Measurements from ENCODE around the gene PNMA6A.
"Not testable (repeated sequence)": the region's sequence is repeated elsewhere in the genome, so short reads cannot be mapped to it uniquely, and the experiment has no call there.

PNMA6A gene

GRCh38 chrX:153077437-153078135 is 5.3 kb downstream of the PNMA6A start:
- not testable (repeated sequence) for H3K36me3 ChIP-seq (ENCODE audit: insufficient read depth, low read length); H3K27ac ChIP-seq (ENCODE audit: low read depth, low read length); H3K4me3 ChIP-seq (ENCODE audit: low read depth in 1 of 2, low read length in 2 of 2); H3K4me1 ChIP-seq (ENCODE audit: insufficient read depth, low read length); H3K27me3 ChIP-seq (ENCODE audit: control insufficient read depth in 1 of 2, insufficient read depth in 2 of 2, low read length in 2 of 2); H3K9ac ChIP-seq (ENCODE audit: low read length); H3K9me3 ChIP-seq (ENCODE audit: low read length)

DNA sequence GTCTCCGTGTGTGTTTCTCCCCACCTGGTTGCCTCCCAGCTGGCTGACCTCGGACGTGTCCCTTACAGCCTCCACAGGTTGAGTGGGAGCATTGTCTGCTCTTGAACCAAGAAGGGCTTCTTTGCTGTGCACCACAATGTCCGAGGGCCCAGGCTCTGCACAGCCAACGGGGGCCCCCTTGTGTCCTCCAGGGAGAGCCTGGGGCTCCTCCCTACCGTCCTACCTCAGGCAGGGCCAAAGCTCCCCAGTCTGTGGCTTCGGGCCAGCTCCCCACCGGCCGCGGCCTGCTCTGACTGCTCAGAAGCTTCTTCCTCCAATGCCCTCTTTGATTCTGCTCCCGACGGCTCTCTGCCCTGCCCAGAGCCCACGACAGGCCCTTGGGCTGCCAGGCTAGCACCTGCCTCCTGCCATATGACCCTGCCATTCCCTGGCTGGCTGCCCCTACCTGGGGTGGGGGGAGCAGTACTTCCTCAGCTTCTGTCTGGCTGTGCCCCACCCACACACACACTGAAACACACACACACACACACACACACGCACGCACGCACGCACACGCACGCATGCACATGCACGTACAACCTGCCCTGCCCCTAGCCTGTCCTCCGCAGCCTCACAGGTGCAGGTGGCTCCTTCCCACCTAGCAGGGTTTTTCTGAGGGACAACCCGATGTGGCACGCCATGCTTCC is 11.1 kb downstream of the PNMA6A start:
- not testable (repeated sequence) for H3K9ac ChIP-seq (ENCODE audit: low read length); H3K36me3 ChIP-seq (ENCODE audit: insufficient read depth, low read length); H3K4me1 ChIP-seq (ENCODE audit: insufficient read depth, low read length); H3K9me3 ChIP-seq (ENCODE audit: low read length); H3K27ac ChIP-seq (ENCODE audit: low read depth, low read length); H3K27me3 ChIP-seq (ENCODE audit: control insufficient read depth in 1 of 2, insufficient read depth in 2 of 2, low read length in 2 of 2); H3K4me3 ChIP-seq (ENCODE audit: low read depth in 1 of 2, low read length in 2 of 2)

DNA sequence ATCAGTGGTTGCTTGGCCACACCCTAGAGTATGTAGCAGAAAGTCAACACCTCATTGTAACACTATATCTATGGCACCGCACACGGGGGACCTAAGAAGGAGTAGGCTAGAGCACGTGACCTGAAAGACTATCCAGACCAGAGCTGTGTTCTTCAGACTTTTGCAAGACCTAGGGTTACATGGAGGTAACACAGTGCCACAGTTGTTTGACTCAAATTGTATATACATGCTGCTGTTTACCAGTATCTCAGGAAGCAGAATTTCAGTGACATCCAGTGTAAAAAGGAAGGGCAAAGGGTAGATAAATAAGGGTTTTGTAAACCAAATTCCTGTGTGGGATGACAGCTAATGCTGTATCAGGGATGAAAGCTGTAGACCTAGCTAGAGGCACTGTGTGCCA is 30.2 kb downstream of the PNMA6A start:
- Histone ChIP-seq H3K4me1 (ENCODE audit: insufficient read depth, low read length) (no peaks in the 10 kb centered on the region), H3K9me3 (ENCODE audit: low read length) (peaks cover 6% of the 10 kb centered on the region), H3K27ac (ENCODE audit: low read depth, low read length) (no peak overlapping the region), H3K4me3 (ENCODE audit: low read depth in 1 of 2, low read length in 2 of 2) (no peak overlapping the region), H3K9ac (ENCODE audit: low read length) (no peak overlapping the region), H3K36me3 (ENCODE audit: insufficient read depth, low read length) (no peaks in the 10 kb centered on the region), H3K27me3 (ENCODE audit: control insufficient read depth in 1 of 2, insufficient read depth in 2 of 2, low read length in 2 of 2) (no peaks in the 10 kb centered on the region)

DNA sequence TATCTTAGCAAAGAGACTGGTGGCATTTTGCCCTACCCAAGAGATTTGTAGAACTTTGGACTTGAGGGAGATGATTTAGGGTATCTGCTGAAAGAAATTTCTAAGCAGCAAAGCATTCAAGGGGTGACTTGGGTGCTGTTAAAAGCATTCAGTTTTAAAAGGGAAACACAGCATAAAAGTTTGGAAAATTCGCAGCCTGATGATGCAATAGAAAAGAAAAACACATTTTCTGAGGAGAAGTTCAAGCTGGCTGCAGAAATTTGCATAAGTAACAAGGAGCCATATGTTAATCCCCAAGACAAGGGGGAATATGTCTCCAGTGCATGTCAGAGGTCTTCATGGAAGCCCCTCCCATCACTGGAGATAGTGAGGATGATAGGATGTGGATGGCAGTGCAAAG is 32.7 kb downstream of the PNMA6A start:
- H3K9ac ChIP-seq (ENCODE audit: low read length); H3K27ac ChIP-seq (ENCODE audit: low read depth, low read length); H3K27me3 ChIP-seq (ENCODE audit: control insufficient read depth in 1 of 2, insufficient read depth in 2 of 2, low read length in 2 of 2); H3K4me1 ChIP-seq (ENCODE audit: insufficient read depth, low read length); H3K36me3 ChIP-seq (ENCODE audit: insufficient read depth, low read length); H3K4me3 ChIP-seq (ENCODE audit: low read depth in 1 of 2, low read length in 2 of 2); H3K9me3 ChIP-seq (ENCODE audit: low read length): not testable (repeated sequence)

- not testable (repeated sequence) for H3K27ac ChIP-seq (ENCODE audit: low read depth, low read length); H3K9ac ChIP-seq (ENCODE audit: low read length); H3K4me1 ChIP-seq (ENCODE audit: insufficient read depth, low read length); H3K4me3 ChIP-seq (ENCODE audit: low read depth in 1 of 2, low read length in 2 of 2); H3K27me3 ChIP-seq (ENCODE audit: control insufficient read depth in 1 of 2, insufficient read depth in 2 of 2, low read length in 2 of 2); H3K9me3 ChIP-seq (ENCODE audit: low read length); H3K36me3 ChIP-seq (ENCODE audit: insufficient read depth, low read length)
Observed at GRCh38 chrX:153106092-153106801, 34.0 kb downstream of the PNMA6A start.

GRCh38 chrX:153110735-153111134 is 38.5 kb downstream of the PNMA6A start:
- not testable (repeated sequence) for H3K27ac ChIP-seq (ENCODE audit: low read depth, low read length); H3K9me3 ChIP-seq (ENCODE audit: low read length); H3K36me3 ChIP-seq (ENCODE audit: insufficient read depth, low read length); H3K4me1 ChIP-seq (ENCODE audit: insufficient read depth, low read length); H3K27me3 ChIP-seq (ENCODE audit: control insufficient read depth in 1 of 2, insufficient read depth in 2 of 2, low read length in 2 of 2); H3K4me3 ChIP-seq (ENCODE audit: low read depth in 1 of 2, low read length in 2 of 2); H3K9ac ChIP-seq (ENCODE audit: low read length)

DNA sequence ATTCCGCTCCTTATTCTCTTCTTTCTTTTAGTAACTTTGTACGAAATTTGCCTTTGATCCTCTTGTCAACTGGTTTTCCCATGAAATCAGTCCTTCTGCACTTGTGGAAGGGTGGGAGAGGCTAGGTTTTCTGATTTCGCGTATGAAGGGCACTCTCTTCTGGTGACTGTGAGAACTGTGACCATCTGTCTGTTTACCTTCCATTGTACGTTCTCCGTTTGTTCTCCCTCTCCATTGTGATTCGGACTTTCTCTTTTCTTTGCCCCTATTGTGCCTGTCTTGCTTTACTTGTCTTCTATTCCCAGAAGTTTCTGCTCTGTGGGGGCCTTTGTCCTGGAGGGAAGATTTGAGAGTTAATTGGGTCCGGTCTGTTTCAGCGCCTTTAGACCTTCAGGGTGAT is 41.6 kb downstream of the PNMA6A start:
- not testable (repeated sequence) for H3K9me3 ChIP-seq (ENCODE audit: low read length); H3K36me3 ChIP-seq (ENCODE audit: insufficient read depth, low read length); H3K27me3 ChIP-seq (ENCODE audit: control insufficient read depth in 1 of 2, insufficient read depth in 2 of 2, low read length in 2 of 2); H3K4me3 ChIP-seq (ENCODE audit: low read depth in 1 of 2, low read length in 2 of 2); H3K9ac ChIP-seq (ENCODE audit: low read length); H3K27ac ChIP-seq (ENCODE audit: low read depth, low read length); H3K4me1 ChIP-seq (ENCODE audit: insufficient read depth, low read length)

DNA sequence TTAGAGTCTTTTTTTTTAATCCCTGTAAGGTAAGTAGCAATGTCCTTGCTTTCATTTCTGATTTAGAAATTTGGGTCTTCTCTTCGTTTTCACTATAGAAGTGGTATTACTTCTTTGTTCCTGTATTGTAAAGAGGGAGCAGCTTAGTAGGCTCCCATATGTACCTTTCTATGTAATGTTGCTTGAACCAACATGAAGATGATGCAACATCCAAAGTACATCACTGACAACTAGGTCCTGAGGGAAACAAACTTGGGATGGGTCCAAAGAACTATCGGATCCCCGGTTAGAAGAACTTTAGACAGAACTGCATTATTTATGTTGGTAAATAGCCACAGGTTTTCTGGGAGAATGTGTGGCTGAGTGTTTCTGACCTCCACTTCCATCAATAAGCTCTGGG is 45.5 kb downstream of the PNMA6A start:
- not testable (repeated sequence) for H3K4me3 ChIP-seq (ENCODE audit: low read depth in 1 of 2, low read length in 2 of 2)

DNA sequence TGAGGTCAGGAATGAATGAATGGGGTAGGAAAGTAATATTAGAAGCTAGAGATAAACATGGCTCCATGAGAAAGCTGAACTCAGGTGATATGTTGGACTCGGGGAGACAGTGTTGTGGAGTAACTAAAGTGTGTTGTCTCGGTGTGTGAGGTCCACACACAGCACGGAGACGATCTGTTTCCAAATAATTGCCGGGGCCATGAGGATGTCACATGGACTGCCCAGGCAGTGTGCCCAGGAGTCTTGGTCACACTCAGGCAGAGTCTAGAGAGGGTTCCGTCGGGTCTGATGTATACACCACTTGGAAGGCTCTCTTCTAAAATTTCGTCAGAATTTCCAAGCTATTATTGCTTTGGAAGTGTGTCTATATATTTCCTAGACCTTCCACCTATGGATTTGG is 48.0 kb downstream of the PNMA6A start:
- H3K4me3 ChIP-seq (ENCODE audit: low read depth in 1 of 2, low read length in 2 of 2): not testable (repeated sequence)

More for the DNA sequence above, 45.5 kb downstream of the PNMA6A start:
- not testable (repeated sequence) for H3K27me3 ChIP-seq (ENCODE audit: control insufficient read depth in 1 of 2, insufficient read depth in 2 of 2, low read length in 2 of 2); H3K4me1 ChIP-seq (ENCODE audit: insufficient read depth, low read length); H3K27ac ChIP-seq (ENCODE audit: low read depth, low read length); H3K36me3 ChIP-seq (ENCODE audit: insufficient read depth, low read length); H3K9ac ChIP-seq (ENCODE audit: low read length); H3K9me3 ChIP-seq (ENCODE audit: low read length)

GRCh38 chrX:153123468-153123867 is 51.2 kb downstream of the PNMA6A start:
- H3K36me3 ChIP-seq (ENCODE audit: insufficient read depth, low read length); H3K4me1 ChIP-seq (ENCODE audit: insufficient read depth, low read length); H3K9ac ChIP-seq (ENCODE audit: low read length); H3K4me3 ChIP-seq (ENCODE audit: low read depth in 1 of 2, low read length in 2 of 2); H3K27me3 ChIP-seq (ENCODE audit: control insufficient read depth in 1 of 2, insufficient read depth in 2 of 2, low read length in 2 of 2); H3K9me3 ChIP-seq (ENCODE audit: low read length); H3K27ac ChIP-seq (ENCODE audit: low read depth, low read length): not testable (repeated sequence)

More for the DNA sequence above, 48.0 kb downstream of the PNMA6A start:
- not testable (repeated sequence) for H3K4me1 ChIP-seq (ENCODE audit: insufficient read depth, low read length); H3K27me3 ChIP-seq (ENCODE audit: control insufficient read depth in 1 of 2, insufficient read depth in 2 of 2, low read length in 2 of 2); H3K27ac ChIP-seq (ENCODE audit: low read depth, low read length); H3K36me3 ChIP-seq (ENCODE audit: insufficient read depth, low read length); H3K9ac ChIP-seq (ENCODE audit: low read length); H3K9me3 ChIP-seq (ENCODE audit: low read length)
